22Rv1 (cell line): ENCODE measurements around the gene NEUROG2.
"Not testable (repeated sequence)": the region's sequence is repeated elsewhere in the genome, so short reads cannot be mapped to it uniquely, and the experiment has no call there.

Source experiments
- H3K27ac ChIP-seq: fragments of 450-650 bp; 2 replicates; pipeline ENCODE4 v1.5.1; 2017
- ZFX ChIP-seq: fragments of 450-650 bp; IDR thresholded peaks from 2 replicates; pipeline ENCODE4 v1.6.1; 2017; ENCODE audit warnings: antibody characterized with exemption, borderline replicate concordance
- TF ChIP-seq, protein P1 (sequence below): fragments of 450-650 bp; IDR thresholded peaks from 2 replicates; pipeline ENCODE4 v1.5.1; 2017; ENCODE audit warnings: mild to moderate bottlenecking

Gene NEUROG2

DNA sequence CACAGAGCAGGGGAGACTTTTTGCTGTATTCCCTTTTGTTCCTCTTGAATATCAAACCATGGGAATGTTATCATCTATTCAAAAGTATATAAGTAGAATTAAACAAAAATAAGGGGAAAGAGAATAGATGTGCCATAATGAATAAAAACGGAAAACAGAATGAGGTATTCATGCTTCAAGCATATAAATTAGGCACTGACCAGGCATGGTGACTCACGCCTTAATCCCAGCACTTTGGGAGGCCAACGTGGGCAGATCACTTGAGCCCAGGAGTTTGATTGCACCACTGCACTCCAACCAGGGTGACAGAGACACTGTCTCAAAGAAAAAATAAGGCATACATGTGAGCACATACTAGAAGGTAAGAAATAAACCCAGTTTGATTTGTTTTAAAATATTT is 16.3 kb upstream of the NEUROG2 start:
- TF ChIP-seq, protein P1, sequence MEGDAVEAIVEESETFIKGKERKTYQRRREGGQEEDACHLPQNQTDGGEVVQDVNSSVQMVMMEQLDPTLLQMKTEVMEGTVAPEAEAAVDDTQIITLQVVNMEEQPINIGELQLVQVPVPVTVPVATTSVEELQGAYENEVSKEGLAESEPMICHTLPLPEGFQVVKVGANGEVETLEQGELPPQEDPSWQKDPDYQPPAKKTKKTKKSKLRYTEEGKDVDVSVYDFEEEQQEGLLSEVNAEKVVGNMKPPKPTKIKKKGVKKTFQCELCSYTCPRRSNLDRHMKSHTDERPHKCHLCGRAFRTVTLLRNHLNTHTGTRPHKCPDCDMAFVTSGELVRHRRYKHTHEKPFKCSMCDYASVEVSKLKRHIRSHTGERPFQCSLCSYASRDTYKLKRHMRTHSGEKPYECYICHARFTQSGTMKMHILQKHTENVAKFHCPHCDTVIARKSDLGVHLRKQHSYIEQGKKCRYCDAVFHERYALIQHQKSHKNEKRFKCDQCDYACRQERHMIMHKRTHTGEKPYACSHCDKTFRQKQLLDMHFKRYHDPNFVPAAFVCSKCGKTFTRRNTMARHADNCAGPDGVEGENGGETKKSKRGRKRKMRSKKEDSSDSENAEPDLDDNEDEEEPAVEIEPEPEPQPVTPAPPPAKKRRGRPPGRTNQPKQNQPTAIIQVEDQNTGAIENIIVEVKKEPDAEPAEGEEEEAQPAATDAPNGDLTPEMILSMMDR, result no peak
- TF ChIP-seq ZFX, result no peak

DNA sequence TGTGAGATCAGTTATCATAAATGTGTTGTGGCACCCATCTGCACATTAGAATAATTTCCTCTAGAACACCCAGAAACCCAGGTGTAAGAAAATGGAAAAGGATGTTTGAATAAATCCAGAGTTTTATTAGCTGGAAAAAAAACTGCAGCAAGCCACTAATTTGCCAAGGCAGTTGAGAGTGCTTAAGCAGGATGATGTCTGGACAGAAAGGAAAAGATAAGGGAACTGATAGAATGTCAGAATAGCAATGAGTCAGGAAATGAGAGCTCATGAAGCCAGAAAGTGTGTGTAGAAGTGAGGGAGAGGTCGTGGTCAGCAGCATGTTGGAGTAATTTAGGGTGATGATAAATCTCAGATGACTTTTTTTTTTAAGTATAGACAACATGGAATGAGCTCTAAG is 15.2 kb upstream of the NEUROG2 start:
- no peak overlapping the region for H3K27ac ChIP-seq
- TF ChIP-seq ZFX, result no peak
- TF ChIP-seq, protein P1, result no peak

More for the DNA sequence above, 16.3 kb upstream of the NEUROG2 start:
- no peak overlapping the region for H3K27ac ChIP-seq

DNA sequence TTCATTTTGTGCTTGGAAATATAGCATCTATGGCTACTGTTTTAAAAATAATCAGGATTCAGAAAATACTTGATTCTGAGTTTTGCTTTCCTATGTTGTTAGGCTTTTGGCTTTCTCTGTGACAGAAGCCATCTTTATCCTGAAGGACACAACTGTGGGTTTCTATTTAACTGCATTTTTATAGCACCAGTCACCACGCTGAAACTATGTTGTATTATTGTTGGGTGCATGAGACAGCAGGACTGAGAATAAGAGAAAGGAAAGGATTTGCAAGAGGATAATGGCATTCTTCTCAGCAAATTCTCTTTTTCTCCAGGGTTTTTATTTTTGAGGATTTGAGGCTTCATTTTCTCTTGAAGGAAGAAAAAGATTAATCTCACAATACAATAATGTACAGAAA is 10.1 kb upstream of the NEUROG2 start:
- no peak for TF ChIP-seq ZFX
- TF ChIP-seq, protein P1, result no peak
- no peak overlapping the region for H3K27ac ChIP-seq

DNA sequence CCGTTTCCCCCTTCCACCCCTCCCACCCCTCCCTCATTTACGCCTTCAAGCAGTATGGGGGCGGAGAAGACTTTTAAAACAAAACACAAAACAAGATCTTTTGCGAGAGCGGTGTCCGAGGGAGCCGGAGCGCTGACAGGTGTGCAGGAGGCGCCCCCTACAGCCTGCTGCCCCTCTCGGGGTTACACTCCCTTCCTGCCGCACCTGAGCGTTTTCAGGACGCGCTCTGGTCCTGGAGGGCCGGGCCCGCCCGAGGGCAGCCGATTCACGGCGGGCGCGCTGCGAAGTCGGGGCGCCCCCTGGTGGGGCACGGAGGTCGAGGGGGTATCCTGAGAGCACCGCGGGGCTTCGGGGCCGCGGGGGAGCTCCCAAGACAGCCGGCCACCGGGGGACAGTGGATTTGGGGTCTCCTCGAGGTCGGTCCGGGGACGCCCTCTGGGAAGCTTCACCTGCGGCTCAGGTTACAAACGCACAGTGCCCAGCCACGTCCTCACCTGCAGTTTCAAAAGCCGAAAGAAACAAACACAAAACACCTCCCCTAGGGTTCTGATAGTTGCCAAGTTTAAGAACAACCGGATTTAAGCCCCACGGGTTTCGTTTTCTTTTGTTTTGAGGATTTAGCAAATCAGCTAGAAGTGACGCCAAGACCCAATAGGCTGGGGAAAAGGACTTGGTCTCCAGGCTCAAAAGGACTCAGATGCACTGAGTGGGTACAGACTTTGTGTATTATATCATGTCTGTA is 8.0 kb upstream of the NEUROG2 start:
- TF ChIP-seq ZFX, result no peak
- TF ChIP-seq, protein P1, result peak; percentile 87
- H3K27ac ChIP-seq, result no peak overlapping the region

DNA sequence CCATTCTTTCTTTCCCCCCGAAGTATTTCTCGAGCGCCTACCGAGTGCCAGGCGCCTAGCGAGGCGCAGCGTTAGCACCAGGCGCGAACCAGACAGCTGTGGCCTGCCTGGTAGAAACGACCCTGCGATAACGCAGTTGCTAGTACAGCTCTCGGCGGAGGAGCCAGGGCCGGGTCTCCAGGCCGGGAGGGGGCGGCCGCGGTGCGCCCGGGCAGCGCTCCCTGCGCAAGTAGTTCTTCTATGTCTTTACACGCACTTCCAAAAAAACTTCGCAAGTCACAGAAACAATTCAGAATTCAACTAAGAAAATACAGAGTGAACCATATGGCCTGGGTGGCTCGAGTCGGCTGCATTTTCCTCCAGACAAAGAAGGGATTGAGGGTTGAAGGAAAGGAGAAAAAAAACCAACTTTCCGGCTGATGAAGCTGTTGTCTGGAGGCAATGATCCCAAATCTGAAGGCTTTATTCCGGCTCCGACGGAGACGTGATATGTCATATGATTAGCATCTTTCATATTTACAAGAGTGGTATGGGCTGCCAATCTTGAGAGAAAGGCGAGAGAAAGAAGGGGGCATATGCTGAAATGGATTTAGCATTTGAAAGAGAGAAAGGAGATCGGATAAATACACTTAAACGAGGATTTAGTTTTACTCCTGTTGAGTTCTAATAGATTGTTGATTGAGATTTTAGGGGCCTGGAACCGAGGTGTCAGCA is 7.2 kb upstream of the NEUROG2 start:
- no peak overlapping the region for H3K27ac ChIP-seq
- TF ChIP-seq, protein P1, result peak; percentile 47
- TF ChIP-seq ZFX, result no peak

DNA sequence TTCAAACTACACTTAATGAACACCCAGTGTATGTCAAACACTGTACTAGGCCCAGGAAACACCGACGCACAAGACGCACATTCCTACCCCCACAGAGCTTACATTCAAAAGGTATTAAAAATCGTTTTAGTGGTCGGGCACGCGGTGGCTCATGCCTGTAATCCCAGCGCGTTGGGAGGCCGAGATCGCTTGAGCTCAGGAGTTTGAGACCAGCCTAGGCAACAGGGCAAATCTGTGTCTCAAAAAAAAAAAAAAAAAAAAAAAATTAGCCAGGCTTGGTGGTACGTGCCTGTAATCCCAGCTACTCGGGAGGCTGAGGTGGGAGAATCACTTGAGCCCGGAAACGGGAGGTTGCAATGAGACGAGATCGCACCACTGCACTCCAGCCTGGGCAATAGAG is 6.5 kb upstream of the NEUROG2 start:
- not testable (repeated sequence) for H3K27ac ChIP-seq

DNA sequence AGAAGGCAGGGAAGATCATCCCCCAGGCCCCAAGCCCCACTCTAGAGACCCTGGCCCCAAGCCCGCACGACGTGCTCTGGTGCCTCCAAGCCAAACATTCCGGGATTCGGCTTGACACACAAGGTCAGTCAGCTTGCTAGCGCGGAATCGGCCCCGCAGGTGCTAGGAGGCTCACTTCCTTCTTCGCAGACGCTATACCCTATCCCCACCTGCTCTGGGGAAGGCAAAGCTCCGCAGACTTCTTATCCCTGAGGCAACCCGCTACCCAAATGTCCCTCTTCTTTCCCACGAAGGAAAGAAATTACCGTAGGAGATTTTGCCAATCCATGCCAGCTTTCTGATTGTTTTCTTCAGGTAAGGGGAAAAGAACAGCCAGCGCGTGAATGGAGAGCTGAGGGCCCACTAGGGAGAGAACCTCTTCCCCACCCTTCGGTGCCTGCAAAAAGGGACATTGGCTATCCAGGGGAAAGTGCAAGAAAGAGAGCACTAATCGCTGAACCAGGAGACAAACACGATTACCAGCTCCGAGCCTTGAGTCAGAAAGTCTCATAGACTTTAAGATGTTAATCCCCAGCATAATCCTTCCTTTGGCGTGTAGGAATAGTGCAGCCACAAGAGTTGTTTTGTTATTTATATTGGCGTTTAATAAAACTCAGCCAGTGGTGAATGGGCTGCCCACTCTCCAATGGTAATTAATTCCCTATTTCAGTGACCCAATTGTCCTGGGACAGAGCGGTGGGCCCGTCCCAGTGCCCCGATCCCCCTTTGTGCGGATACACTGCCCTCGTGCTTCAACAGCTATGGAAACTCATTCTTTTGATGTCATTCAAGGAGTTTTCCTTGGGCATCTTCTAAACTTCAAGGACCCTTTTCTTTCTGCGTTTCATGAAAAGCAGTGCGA is 5.4 kb upstream of the NEUROG2 start:
- no peak for TF ChIP-seq ZFX
- TF ChIP-seq, protein P1, result no peak
- H3K27ac ChIP-seq, result no peak overlapping the region
